Middle frontal gyrus (tissue), 1 donor: ENCODE measurements around the gene POU5F1.
"Not testable (repeated sequence)": the region's sequence is repeated elsewhere in the genome, so short reads cannot be mapped to it uniquely, and the experiment has no call there.

Experiments used
- DNase-seq: peaks from one replicate; pipeline ENCODE4 v3.0.0-alpha.2; 2015; ENCODE audit warnings: low spot score; ENCODE audit errors: extremely low spot score

POU5F1 gene

GRCh38 chr6:31170600-31170881 is at the start of gene POU5F1:
POU5F1 (minus strand) TSS chr6:31170682; CDS start chr6:31170620, 62 bp downstream.
- DNase-seq: no peak

- no peak for DNase-seq
These were observed 45.9 kb upstream of the POU5F1 start for GRCh38 chr6:31216208-31216898.

- not testable (repeated sequence) for DNase-seq
These were observed 44.7 kb upstream of the POU5F1 start for GRCh38 chr6:31215216-31215615.

- DNase-seq: no peak
These were observed 44.0 kb upstream of the POU5F1 start for GRCh38 chr6:31214516-31214915.

- no peak for DNase-seq
These were observed 40.5 kb upstream of the POU5F1 start for GRCh38 chr6:31210741-31211532.

- no peak for DNase-seq
These were observed 39.6 kb upstream of the POU5F1 start for GRCh38 chr6:31210123-31210522.

- DNase-seq: no peak
These were observed 38.7 kb upstream of the POU5F1 start for GRCh38 chr6:31209137-31209536.

- DNase-seq: no peak
These were observed 38.0 kb upstream of the POU5F1 start for GRCh38 chr6:31208506-31208905.

GRCh38 chr6:31205638-31206037 is 35.2 kb upstream of the POU5F1 start:
- no peak for DNase-seq

- no peak for DNase-seq
These were observed 34.3 kb upstream of the POU5F1 start for GRCh38 chr6:31204751-31205145.

GRCh38 chr6:31203345-31203979 is 33.0 kb upstream of the POU5F1 start:
- DNase-seq: no peak

GRCh38 chr6:31202259-31203166 is 32.0 kb upstream of the POU5F1 start:
- DNase-seq: no peak

- DNase-seq: not testable (repeated sequence)
These were observed 28.6 kb upstream of the POU5F1 start for GRCh38 chr6:31199105-31199452.

GRCh38 chr6:31197559-31198305 is 27.2 kb upstream of the POU5F1 start:
- peak; percentile 73 for DNase-seq

- DNase-seq: not testable (repeated sequence)
These were observed 26.0 kb upstream of the POU5F1 start for GRCh38 chr6:31196251-31197022.

GRCh38 chr6:31195308-31195979 is 25.0 kb upstream of the POU5F1 start:
- DNase-seq: not testable (repeated sequence)

GRCh38 chr6:31194061-31194834 is 23.8 kb upstream of the POU5F1 start:
- no peak for DNase-seq

- DNase-seq: no peak
These were observed 22.7 kb upstream of the POU5F1 start for GRCh38 chr6:31193206-31193605.
